Naive thymus-derived CD4-positive, alpha-beta T cell (primary cell): Measurements from ENCODE around the gene GOLGA8K. TPM values are rescaled to one million over a fixed set of nuclear protein-coding genes. Genes with fewer than 3 reads are reported as not detected.

Source experiments
- polyA plus RNA-seq, 2 donors: library from polyadenylated mRNA; unstranded; fragments of 300-500 nt; fragmentation: Illumina TruSeq; gene quantifications; one replicate each; pipeline ENCODE4 v1.2.3, GENCODE V29; 2021
- total RNA-seq, 6 experiments: library from RNA in 5 of 6; stranded (reverse) in 5 of 6; gene quantifications; 1 replicate in 5 of 6; 2 replicates in 1 of 6; pipeline ENCODE4 v1.2.3 and lab custom pipeline; 2021 to 2026

The GOLGA8K gene
- total and polyA plus RNA-seq, 7 experiments from 2014 or later, result 0.36 to 1.5 (median 1.2) TPM; not detected in 2

Other genes with a start within 250 kb of the GOLGA8K start
- 1 to 10 TPM; 3.7 to 6.4 (median 5.4) TPM for gene GOLGA8O, start 52.3 kb upstream of the GOLGA8K start, total RNA-seq
- gene GOLGA8O, start 52.3 kb upstream of the GOLGA8K start, polyA plus RNA-seq, result not detected
- gene GOLGA8N, start 190.2 kb upstream of the GOLGA8K start, total RNA-seq, result 10 to 100 TPM in 4 of 5 experiments, 1 to 10 TPM in 1; 9.8 to 19.4 (median 14.1) TPM
- under 1 TPM in 1 of 2 donors, not detected in 1; 0.28 TPM for gene GOLGA8N, start 190.2 kb upstream of the GOLGA8K start, polyA plus RNA-seq
- 100 to 1,000 TPM in 1 of 5 experiments, 1 to 10 TPM in 4; 5.0 to 101 (median 5.9) TPM for gene ARHGAP11A, start 212.2 kb upstream of the GOLGA8K start, total RNA-seq
- 1 to 10 TPM; 2.1 to 2.3 TPM for gene ARHGAP11A, start 212.2 kb upstream of the GOLGA8K start, polyA plus RNA-seq
- gene SCG5, start 238.4 kb upstream of the GOLGA8K start, total RNA-seq, result 1 to 10 TPM in 1 of 5 experiments, under 1 TPM in 3, not detected in 1; 0.37 to 2.8 (median 0.68) TPM
- under 1 TPM in 1 of 2 donors, not detected in 1; 0.49 TPM for gene SCG5, start 238.4 kb upstream of the GOLGA8K start, polyA plus RNA-seq